Measurements from ENCODE around the gene ACSS1. TPM values are rescaled to one million over a fixed set of nuclear protein-coding genes. Genes with fewer than 3 reads are reported as not detected.

ACSS1 gene
- polyA plus RNA-seq, 4 donors, result 27.9 to 106 (median 55.4) TPM

GRCh38 chr20:25013478-25014380 is 44.2 kb downstream of the ACSS1 start:
- DNase-seq (no peak), FAIRE-seq (no peak)
- no peak overlapping the region for H3K4me3 ChIP-seq (ENCODE audit: low read depth in 1 of 3, low read length in 3 of 3)
- no peak overlapping the region for H3K27ac ChIP-seq (ENCODE audit: low read depth in 1 of 3, low read length in 2 of 3)
- 93 to 94% (median 93%) methylated on average over 25 of the region's 25 CpGs for WGBS, 3 donors
- H3K9me3 ChIP-seq (ENCODE audit: control insufficient read depth in 2 of 2, insufficient read depth in 1 of 2, low read depth in 1 of 2, low read length in 1 of 2), result no peaks in the 10 kb centered on the region
- no peaks in the 10 kb centered on the region for H3K27me3 ChIP-seq (ENCODE audit: control insufficient read depth in 3 of 3, insufficient read depth in 3 of 3, low read length in 3 of 3)
- H3K4me1 ChIP-seq (ENCODE audit: control insufficient read depth in 3 of 3, insufficient read depth in 2 of 3, low read depth in 1 of 3, low read length in 2 of 3), result peaks cover 0 to 11% (median 3%) of the 10 kb centered on the region in 3 donors
- H3K36me3 ChIP-seq (ENCODE audit: control insufficient read depth in 3 of 3, insufficient read depth in 2 of 3, low read depth in 1 of 3, low read length in 3 of 3), result peaks cover 10 to 90% (median 30%) of the 10 kb centered on the region in 3 donors

- DNase-seq (no peak), FAIRE-seq (no peak)
- peaks cover 0 to 8% (median 3%) of the 10 kb centered on the region in 3 donors for H3K4me1 ChIP-seq (ENCODE audit: control insufficient read depth in 3 of 3, insufficient read depth in 2 of 3, low read depth in 1 of 3, low read length in 2 of 3)
- 94 to 96% (median 95%) methylated on average over 21 of the region's 21 CpGs for WGBS, 3 donors
- no peaks in the 10 kb centered on the region for H3K9me3 ChIP-seq (ENCODE audit: control insufficient read depth in 2 of 2, insufficient read depth in 1 of 2, low read depth in 1 of 2, low read length in 1 of 2)
- no peak overlapping the region for H3K4me3 ChIP-seq (ENCODE audit: low read depth in 1 of 3, low read length in 3 of 3)
- H3K36me3 ChIP-seq (ENCODE audit: control insufficient read depth in 3 of 3, insufficient read depth in 2 of 3, low read depth in 1 of 3, low read length in 3 of 3), result peaks cover 10 to 92% (median 33%) of the 10 kb centered on the region in 3 donors
- H3K27ac ChIP-seq (ENCODE audit: low read depth in 1 of 3, low read length in 2 of 3), result no peak overlapping the region
- no peaks in the 10 kb centered on the region for H3K27me3 ChIP-seq (ENCODE audit: control insufficient read depth in 3 of 3, insufficient read depth in 3 of 3, low read length in 3 of 3)
Observed at GRCh38 chr20:25012616-25013189, 45.2 kb downstream of the ACSS1 start.

- H3K27me3 ChIP-seq (ENCODE audit: control insufficient read depth in 3 of 3, insufficient read depth in 3 of 3, low read length in 3 of 3), result no peaks in the 10 kb centered on the region
- no peaks in the 10 kb centered on the region for H3K9me3 ChIP-seq (ENCODE audit: control insufficient read depth in 2 of 2, insufficient read depth in 1 of 2, low read depth in 1 of 2, low read length in 1 of 2)
- WGBS, 3 donors, result 95 to 96% (median 96%) methylated on average over 12 of the region's 12 CpGs
- H3K36me3 ChIP-seq (ENCODE audit: control insufficient read depth in 3 of 3, insufficient read depth in 2 of 3, low read depth in 1 of 3, low read length in 3 of 3), result peaks cover 10 to 92% (median 40%) of the 10 kb centered on the region in 3 donors
- no peak for FAIRE-seq
- H3K4me1 ChIP-seq (ENCODE audit: control insufficient read depth in 3 of 3, insufficient read depth in 2 of 3, low read depth in 1 of 3, low read length in 2 of 3), result peaks cover 0 to 1% (median 0%) of the 10 kb centered on the region in 3 donors
- no peak overlapping the region for H3K4me3 ChIP-seq (ENCODE audit: low read depth in 1 of 3, low read length in 3 of 3)
- H3K27ac ChIP-seq (ENCODE audit: low read depth in 1 of 3, low read length in 2 of 3), result no peak overlapping the region
- no peak for DNase-seq
Observed at GRCh38 chr20:25011831-25012241, 46.1 kb downstream of the ACSS1 start.

- peaks cover 12 to 92% (median 45%) of the 10 kb centered on the region in 3 donors for H3K36me3 ChIP-seq (ENCODE audit: control insufficient read depth in 3 of 3, insufficient read depth in 2 of 3, low read depth in 1 of 3, low read length in 3 of 3)
- FAIRE-seq, result no peak
Observed at GRCh38 chr20:25011261-25011660, 46.7 kb downstream of the ACSS1 start.

GRCh38 chr20:25009218-25010145 is 48.5 kb downstream of the ACSS1 start:
- DNase-seq (no peak), FAIRE-seq (no peak)
- Histone ChIP-seq H3K9me3 (ENCODE audit: control insufficient read depth in 2 of 2, insufficient read depth in 1 of 2, low read depth in 1 of 2, low read length in 1 of 2) (no peaks in the 10 kb centered on the region), H3K27ac (ENCODE audit: low read depth in 1 of 3, low read length in 2 of 3) (no peak overlapping the region), H3K4me1 (ENCODE audit: control insufficient read depth in 3 of 3, insufficient read depth in 2 of 3, low read depth in 1 of 3, low read length in 2 of 3) (no peaks in the 10 kb centered on the region), H3K4me3 (ENCODE audit: low read depth in 1 of 3, low read length in 3 of 3) (no peak overlapping the region), H3K27me3 (ENCODE audit: control insufficient read depth in 3 of 3, insufficient read depth in 3 of 3, low read length in 3 of 3) (no peaks in the 10 kb centered on the region), H3K36me3 (ENCODE audit: control insufficient read depth in 3 of 3, insufficient read depth in 2 of 3, low read depth in 1 of 3, low read length in 3 of 3) (peaks cover 12 to 93% (median 56%) of the 10 kb centered on the region in 3 donors)
- WGBS, 3 donors, result 84 to 87% (median 87%) methylated on average over 10 of the region's 10 CpGs

More at GRCh38 chr20:25011261-25011660, 46.7 kb downstream of the ACSS1 start:
- Histone ChIP-seq H3K27ac (ENCODE audit: low read depth in 1 of 3, low read length in 2 of 3) (no peak overlapping the region), H3K4me3 (ENCODE audit: low read depth in 1 of 3, low read length in 3 of 3) (no peak overlapping the region), H3K27me3 (ENCODE audit: control insufficient read depth in 3 of 3, insufficient read depth in 3 of 3, low read length in 3 of 3) (no peaks in the 10 kb centered on the region), H3K4me1 (ENCODE audit: control insufficient read depth in 3 of 3, insufficient read depth in 2 of 3, low read depth in 1 of 3, low read length in 2 of 3) (no peaks in the 10 kb centered on the region), H3K9me3 (ENCODE audit: control insufficient read depth in 2 of 2, insufficient read depth in 1 of 2, low read depth in 1 of 2, low read length in 1 of 2) (no peaks in the 10 kb centered on the region)
- 93 to 95% (median 94%) methylated on average over 6 of the region's 6 CpGs for WGBS, 3 donors
- no peak for DNase-seq

- no peak overlapping the region for H3K4me3 ChIP-seq (ENCODE audit: low read depth in 1 of 3, low read length in 3 of 3)
- H3K4me1 ChIP-seq (ENCODE audit: control insufficient read depth in 3 of 3, insufficient read depth in 2 of 3, low read depth in 1 of 3, low read length in 2 of 3), result no peaks in the 10 kb centered on the region
- DNase-seq (no peak), FAIRE-seq (no peak)
- 92 to 95% (median 92%) methylated on average over 11 of the region's 11 CpGs for WGBS, 3 donors
- H3K9me3 ChIP-seq (ENCODE audit: control insufficient read depth in 2 of 2, insufficient read depth in 1 of 2, low read depth in 1 of 2, low read length in 1 of 2), result no peaks in the 10 kb centered on the region
- no peak overlapping the region for H3K27ac ChIP-seq (ENCODE audit: low read depth in 1 of 3, low read length in 2 of 3)
- peaks cover 12 to 85% (median 53%) of the 10 kb centered on the region in 3 donors for H3K36me3 ChIP-seq (ENCODE audit: control insufficient read depth in 3 of 3, insufficient read depth in 2 of 3, low read depth in 1 of 3, low read length in 3 of 3)
- no peaks in the 10 kb centered on the region for H3K27me3 ChIP-seq (ENCODE audit: control insufficient read depth in 3 of 3, insufficient read depth in 3 of 3, low read length in 3 of 3)
Observed at GRCh38 chr20:25008388-25009217, 49.3 kb downstream of the ACSS1 start.

- no peak for DNase-seq
Observed at GRCh38 chr20:25007491-25008305, 50.2 kb downstream of the ACSS1 start.

More at GRCh38 chr20:25007491-25008305, 50.2 kb downstream of the ACSS1 start:
- no peak for FAIRE-seq
- Histone ChIP-seq H3K4me1 (ENCODE audit: control insufficient read depth in 3 of 3, insufficient read depth in 2 of 3, low read depth in 1 of 3, low read length in 2 of 3) (no peaks in the 10 kb centered on the region), H3K4me3 (ENCODE audit: low read depth in 1 of 3, low read length in 3 of 3) (no peak overlapping the region), H3K9me3 (ENCODE audit: control insufficient read depth in 2 of 2, insufficient read depth in 1 of 2, low read depth in 1 of 2, low read length in 1 of 2) (no peaks in the 10 kb centered on the region), H3K27me3 (ENCODE audit: control insufficient read depth in 3 of 3, insufficient read depth in 3 of 3, low read length in 3 of 3) (no peaks in the 10 kb centered on the region), H3K36me3 (ENCODE audit: control insufficient read depth in 3 of 3, insufficient read depth in 2 of 3, low read depth in 1 of 3, low read length in 3 of 3) (peaks cover 7 to 76% (median 48%) of the 10 kb centered on the region in 3 donors), H3K27ac (ENCODE audit: low read depth in 1 of 3, low read length in 2 of 3) (no peak overlapping the region)
- 94 to 97% (median 95%) methylated on average over 22 of the region's 22 CpGs for WGBS, 3 donors

Data from small intestine (tissue), 7 donors.